ENCODE data around the gene KPNA4.

- TF ChIP-seq CTCF (IDR thresholded peaks at IDR 0.05; ENCODE audit: low read length): no peak
- no peak for TF ChIP-seq EZH2 (IDR thresholded peaks at IDR 0.05; ENCODE audit: borderline replicate concordance, low read length)
These were observed 15.6 kb upstream of the KPNA4 start for GRCh38 chr3:160580938-160581337.

Measured in OCI-LY1 (cell line).